NCI-H2029 (cell line): Measurements from ENCODE around the gene HAO2.
"Not testable (repeated sequence)": the region's sequence is repeated elsewhere in the genome, so short reads cannot be mapped to it uniquely, and the experiment has no call there.

Experiments used
- DNase-seq: peaks from one replicate; lab custom pipeline; 2025; lab: John Stamatoyannopoulos, UW

The HAO2 gene

GRCh38 chr1:119347858-119348257 lies 20.7 kb upstream of the HAO2 start:
- DNase-seq = no peak

- no peak for DNase-seq
Measured at GRCh38 chr1:119348941-119349340, 19.6 kb upstream of the HAO2 start.

- DNase-seq = not testable (repeated sequence)
Measured at GRCh38 chr1:119350866-119351265, 17.7 kb upstream of the HAO2 start.

GRCh38 chr1:119351997-119352396 lies 16.6 kb upstream of the HAO2 start:
- DNase-seq = no peak

GRCh38 chr1:119353836-119354235 lies 14.7 kb upstream of the HAO2 start:
- no peak for DNase-seq

GRCh38 chr1:119358636-119359035 lies 9.9 kb upstream of the HAO2 start:
- DNase-seq = no peak

- DNase-seq = no peak
Measured at GRCh38 chr1:119359730-119360129, 8.9 kb upstream of the HAO2 start.

- no peak for DNase-seq
Measured at GRCh38 chr1:119361205-119361604, 7.4 kb upstream of the HAO2 start.

- DNase-seq = no peak
Measured at GRCh38 chr1:119361620-119362344, 6.8 kb upstream of the HAO2 start.

- DNase-seq = no peak
Measured at GRCh38 chr1:119363162-119363561, 5.4 kb upstream of the HAO2 start.

GRCh38 chr1:119364640-119365039 lies 3.9 kb upstream of the HAO2 start:
- DNase-seq = no peak

- no peak for DNase-seq
Measured at GRCh38 chr1:119366424-119366823, 2.2 kb upstream of the HAO2 start.

- DNase-seq = no peak
Measured at GRCh38 chr1:119367432-119368124, 1.0 kb upstream of the HAO2 start.

GRCh38 chr1:119370748-119371147 lies 2.2 kb downstream of the HAO2 start:
- DNase-seq = no peak

- no peak for DNase-seq
Measured at GRCh38 chr1:119371815-119372214, 3.2 kb downstream of the HAO2 start.

GRCh38 chr1:119372503-119373086 lies 4.0 kb downstream of the HAO2 start:
- no peak for DNase-seq

GRCh38 chr1:119373465-119373864 lies 4.9 kb downstream of the HAO2 start:
- no peak for DNase-seq

GRCh38 chr1:119374208-119374874 lies 5.8 kb downstream of the HAO2 start:
- DNase-seq = no peak

GRCh38 chr1:119375366-119375765 lies 6.8 kb downstream of the HAO2 start:
- DNase-seq = no peak

- DNase-seq = no peak
Measured at GRCh38 chr1:119376594-119376993, 8.0 kb downstream of the HAO2 start.

- not testable (repeated sequence) for DNase-seq
Measured at GRCh38 chr1:119377594-119377993, 9.0 kb downstream of the HAO2 start.

- no peak for DNase-seq
Measured at GRCh38 chr1:119379117-119379516, 10.5 kb downstream of the HAO2 start.

- no peak for DNase-seq
Measured at GRCh38 chr1:119380304-119380703, 11.7 kb downstream of the HAO2 start.
